NCI-H345 treated with DMSO at 0.1 percent for 48 hours (cell line): ENCODE measurements around the gene LSP1.
A peak's percentile ranks its signal among the peaks of the same experiment; 100 is the strongest.

ENCODE experiments used
- DNase-seq: peaks from one replicate; lab custom pipeline; 2025; ENCODE audit not compliant: unreplicated experiment; lab: John Stamatoyannopoulos, UW

Gene LSP1

DNA sequence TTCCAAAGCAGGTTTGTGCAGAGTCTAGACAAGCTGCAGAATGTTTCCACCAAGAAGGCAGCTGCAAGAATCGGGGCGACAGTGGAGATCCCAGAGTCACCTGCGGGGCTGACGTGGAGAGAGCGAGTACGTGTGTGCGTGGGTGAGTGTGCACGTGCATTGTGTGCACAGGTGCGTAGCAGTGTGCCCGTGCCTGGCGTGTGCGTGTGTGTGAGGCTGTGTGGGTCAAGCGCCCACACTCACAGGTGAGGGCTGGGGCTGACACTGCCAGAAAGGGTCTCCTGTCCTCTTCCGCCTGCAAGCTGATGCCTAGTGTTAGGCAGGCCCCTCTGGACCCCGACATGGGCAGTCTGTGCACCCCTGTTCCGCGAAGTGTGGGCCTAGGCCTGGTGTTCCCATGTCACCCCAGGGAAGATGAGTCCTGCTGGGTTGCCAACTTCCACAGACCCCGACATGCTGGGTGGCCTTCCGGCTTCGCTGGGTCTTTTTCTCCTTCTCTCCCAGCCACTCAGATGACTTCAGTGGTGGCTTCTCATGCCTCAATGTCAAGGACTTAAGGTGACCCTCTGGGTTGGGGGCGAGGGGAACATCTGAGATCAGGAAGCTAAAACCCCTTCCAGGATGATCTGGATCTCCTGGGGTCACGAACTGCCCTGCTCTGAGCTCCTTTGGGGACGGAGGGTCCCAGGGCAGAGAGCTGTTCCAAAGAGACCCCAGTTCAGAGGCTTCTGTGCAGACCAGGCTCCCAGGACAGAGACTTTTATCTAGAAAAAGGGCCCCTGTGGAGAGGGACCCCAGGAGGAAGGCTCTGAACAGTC is 28.5 kb upstream of the LSP1 start:
- no peak for DNase-seq

DNA sequence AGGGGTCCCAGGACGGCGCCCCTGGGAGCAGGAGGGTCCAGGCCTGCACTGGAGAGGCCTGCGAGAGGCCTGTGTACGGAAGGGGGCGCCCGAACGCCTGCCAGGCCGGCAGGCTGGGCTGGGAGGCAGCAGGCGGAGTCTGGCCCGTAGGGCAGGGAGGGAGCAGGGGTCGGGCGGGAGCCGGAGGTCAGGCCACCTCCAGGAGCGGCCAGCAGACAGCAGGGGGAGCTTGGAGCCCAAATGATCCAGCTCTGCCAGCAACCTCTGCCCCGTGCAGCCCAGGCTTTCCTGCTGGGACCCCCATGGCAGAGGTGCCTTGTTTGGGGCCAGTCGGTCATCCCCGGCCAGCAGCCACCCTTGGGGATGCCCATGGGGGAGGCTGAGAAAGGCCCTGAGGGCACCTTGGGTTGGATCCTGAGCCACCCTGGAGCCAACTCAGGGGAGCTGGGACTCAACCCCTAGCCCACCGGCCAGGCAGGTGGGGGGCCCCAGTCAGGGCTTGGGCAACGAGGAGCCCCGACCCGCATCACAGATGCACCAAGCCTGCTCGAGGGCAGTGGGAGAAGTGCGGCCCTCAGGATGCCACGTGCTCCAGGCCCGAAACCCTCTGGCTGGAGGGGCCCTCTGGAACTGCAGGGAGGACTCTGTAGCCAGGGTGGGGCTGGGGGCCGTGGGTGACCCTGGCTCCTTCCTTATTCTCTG is 27.7 kb upstream of the LSP1 start:
- DNase-seq = no peak

DNA sequence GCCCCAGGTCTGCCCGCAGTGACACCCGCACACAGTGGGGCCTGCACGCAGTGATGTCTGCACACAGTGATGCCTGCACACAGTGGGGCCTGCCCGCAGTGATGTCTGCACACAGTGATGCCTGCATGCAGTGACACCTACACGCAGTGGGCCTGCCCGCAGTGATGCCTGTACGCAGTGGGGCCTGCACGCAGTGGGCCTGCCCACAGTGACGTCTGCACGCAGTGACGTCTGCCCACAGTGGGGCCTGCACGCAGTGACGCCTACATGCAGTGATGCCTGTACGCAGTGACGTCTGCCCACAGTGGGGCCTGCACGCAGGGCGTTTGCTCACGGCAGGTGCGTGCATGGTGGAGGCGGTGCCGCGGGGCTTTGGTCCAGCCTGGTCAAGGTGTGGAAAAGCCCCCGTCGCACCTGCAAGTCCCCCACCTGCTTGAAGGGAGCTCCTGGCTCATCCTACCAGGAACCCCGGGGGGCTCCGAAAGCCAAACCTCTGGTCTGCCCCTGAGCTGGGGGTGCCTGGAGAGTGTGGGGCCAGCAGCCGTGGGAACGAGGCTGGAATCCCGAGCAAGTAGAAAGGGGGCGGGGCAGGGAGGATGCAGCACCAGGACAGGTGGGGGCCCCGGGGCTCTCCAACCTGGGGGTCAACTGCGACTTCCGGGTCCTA is 27.0 kb upstream of the LSP1 start:
- no peak for DNase-seq

DNA sequence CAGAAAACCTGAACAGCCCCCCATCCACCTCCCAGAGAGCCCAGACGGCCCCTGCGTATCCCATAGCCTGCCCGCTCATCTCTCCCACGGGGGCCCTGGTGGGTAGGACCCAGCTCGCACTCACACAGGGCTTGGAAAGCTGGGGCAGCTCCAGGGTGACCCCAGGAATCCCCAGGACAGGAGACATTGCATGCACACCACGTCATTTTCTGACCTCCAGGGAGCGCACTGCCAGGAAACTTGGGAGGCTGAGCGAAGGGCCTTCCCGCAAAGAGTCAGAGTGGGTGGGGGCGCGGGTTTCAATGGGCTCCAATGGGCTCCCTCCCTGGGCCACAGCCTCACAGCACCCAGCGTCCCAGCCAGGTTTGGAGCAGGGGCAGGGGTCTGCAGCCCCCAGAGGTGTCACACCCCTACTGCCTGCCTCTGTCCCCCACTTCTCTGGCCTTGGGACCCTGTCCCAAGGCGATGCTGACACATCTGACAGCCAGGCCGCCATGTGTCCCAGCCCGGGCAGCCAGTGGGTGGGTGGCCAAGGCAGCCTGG is 26.3 kb upstream of the LSP1 start:
- DNase-seq = no peak

DNA sequence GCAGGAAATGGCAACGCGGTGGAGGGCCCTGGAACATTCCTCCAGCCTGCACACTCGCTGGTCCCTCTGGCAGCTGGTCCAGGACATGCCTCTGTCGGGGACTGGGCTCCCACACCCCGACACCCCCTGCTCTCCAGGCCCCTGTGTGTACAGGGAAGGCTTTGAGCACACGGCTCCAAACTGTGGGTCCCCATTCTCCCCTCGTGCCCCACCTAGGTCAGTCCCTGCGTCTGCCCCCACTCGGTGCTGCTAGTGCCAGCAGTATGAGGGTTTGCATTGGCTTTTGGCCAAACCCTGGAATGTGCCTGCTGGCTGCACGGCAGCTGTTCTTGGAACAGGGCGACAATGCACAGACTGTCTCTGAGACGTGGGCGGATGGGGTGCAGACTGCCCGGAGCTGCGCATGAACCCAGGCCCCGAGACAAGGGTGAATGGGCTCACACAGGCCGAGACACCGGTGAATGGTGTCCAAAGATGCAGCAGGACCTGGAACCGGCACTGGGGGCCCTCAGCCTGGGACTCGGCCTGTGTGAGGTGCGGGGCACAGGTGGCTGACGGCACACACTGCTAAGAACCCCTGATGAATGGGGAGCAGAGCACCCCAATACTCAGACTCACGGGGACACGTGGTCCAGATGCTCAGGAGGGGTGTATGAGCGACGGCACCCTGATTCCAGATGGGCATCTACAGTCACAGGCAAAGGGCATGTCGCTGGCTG is 25.6 kb upstream of the LSP1 start:
- peak; percentile 77 for DNase-seq

DNA sequence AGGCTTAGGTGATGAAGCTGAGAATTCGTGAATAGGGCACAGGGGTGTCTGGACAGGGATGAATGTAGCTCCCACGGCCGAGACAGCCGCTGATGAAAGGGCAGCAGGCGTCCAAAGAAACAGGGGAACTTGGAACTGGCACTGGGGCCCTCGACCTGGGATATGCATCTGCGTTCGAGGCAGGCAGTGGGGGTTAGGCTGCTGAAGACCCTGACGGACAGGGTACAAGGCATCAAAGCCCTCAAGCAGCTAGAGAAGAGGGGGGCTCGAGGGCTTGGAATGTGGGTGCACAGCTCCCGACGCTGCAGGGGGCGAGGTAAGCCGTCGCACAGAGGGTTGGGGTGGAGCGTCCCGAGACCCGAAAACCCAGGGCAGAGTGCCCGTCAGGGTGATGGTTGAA is 25.0 kb upstream of the LSP1 start:
- no peak for DNase-seq

DNA sequence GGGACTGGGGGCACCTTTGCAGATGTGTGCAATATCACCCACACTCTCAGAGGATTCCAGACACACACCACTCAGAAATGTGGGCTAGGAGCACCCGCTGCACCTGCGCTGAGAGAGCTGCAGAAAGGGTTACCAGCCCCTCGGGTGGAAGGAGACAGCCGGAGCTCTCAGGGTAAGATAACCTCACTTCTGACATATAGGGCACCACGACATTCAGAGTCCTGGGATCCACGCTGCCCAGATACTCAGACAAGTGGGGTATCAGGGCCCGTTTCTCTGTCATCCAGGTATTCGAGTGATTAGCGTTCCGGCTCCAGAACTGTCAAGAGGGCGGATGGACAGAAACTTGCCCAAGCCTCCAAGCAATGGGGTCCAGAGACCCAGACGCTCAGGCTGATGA is 24.3 kb upstream of the LSP1 start:
- no peak for DNase-seq

DNA sequence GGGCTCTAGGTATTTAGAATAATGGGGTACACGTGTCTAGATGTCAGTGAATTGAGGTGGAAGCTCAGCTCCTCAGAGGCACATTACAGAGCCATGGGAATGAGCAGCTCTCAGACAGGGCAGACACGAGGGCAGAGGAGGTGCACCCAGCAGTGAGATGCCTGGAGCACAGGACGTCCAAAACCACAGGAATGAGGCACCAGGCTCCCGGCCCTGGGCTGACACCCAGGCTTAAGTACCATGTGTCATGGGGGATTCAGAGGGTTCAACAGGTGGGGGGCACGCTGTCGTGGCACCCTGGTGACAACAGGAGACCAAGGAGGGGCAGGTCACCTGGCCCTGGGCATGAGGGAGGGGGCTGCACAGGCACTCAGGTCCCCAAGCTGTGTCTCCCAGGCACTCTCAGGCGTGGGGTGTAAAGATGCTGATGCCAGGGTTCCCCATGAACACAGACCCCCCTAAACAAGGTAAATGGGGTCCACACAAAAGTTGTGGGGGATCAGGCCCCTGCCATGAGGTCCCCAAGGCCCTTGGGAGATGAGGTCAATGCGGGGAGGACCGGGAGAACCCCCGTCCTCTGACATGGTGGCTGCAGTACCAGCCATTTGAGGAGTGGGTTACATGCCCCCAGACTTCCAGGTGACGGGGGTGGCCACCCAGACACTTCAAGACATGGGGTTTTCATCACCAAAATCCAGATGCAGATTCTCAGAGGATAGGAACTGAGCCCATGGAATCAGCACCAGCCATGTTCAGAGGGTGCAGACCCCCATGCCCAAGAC is 23.7 kb upstream of the LSP1 start:
- DNase-seq = no peak

DNA sequence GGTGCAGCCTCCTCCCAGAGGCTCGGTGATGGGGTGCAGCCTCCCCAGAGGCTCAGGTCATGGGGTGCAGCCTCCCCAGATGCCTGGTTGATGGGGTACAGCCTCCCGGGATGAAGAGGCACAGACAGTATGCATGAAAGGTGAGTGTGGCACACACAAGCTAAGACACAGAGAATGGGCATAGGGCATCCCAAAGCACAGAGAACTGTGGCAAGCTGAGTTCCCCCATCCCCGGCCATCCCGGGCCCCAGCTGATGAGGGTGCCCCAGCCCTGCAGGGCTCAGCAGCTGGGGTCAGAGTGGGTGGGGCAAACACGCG is 22.9 kb upstream of the LSP1 start:
- no peak for DNase-seq

DNA sequence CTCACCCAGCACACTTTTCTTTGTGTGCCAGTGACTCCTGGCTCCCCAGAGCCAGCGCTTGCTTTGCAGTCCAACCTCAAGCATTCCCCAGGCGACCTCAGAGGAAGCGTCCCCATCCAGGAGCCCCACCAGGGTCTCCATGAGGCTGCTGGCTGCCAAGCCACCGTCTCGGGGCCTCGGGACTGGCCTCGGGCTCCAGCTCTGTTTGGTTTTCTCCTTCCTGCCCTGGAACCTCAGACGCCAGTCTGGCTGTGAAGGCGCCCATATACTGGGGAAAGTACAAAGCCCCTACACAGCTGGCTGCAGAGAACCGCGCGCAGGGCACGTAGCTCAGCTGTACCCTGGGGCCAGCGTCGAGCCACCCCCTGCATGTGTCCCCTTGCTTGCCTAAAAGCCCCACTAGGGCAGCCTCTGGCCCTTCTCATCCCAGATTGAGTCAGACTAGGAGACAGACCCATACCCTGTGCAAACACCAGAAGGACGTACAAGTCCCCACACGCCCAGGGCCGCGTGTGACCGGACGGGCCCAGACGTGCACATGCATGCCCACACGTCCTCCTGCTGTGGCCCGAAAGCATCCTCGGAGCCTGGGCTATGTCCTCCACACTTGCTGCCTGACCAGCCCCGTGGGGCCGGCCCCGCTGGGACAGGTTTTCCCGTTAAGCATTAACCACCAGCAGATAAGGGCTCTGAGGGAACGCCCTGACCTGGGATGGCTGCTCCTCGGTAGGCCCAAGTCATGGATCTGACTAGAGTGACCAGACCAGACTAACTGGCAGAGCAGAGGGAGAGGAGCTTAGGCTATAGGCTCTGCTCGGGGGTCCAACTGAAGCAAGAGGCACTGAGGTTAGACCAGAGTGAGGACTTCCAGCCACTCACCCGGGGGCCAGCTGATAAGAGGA is 22.3 kb upstream of the LSP1 start:
- no peak for DNase-seq

DNA sequence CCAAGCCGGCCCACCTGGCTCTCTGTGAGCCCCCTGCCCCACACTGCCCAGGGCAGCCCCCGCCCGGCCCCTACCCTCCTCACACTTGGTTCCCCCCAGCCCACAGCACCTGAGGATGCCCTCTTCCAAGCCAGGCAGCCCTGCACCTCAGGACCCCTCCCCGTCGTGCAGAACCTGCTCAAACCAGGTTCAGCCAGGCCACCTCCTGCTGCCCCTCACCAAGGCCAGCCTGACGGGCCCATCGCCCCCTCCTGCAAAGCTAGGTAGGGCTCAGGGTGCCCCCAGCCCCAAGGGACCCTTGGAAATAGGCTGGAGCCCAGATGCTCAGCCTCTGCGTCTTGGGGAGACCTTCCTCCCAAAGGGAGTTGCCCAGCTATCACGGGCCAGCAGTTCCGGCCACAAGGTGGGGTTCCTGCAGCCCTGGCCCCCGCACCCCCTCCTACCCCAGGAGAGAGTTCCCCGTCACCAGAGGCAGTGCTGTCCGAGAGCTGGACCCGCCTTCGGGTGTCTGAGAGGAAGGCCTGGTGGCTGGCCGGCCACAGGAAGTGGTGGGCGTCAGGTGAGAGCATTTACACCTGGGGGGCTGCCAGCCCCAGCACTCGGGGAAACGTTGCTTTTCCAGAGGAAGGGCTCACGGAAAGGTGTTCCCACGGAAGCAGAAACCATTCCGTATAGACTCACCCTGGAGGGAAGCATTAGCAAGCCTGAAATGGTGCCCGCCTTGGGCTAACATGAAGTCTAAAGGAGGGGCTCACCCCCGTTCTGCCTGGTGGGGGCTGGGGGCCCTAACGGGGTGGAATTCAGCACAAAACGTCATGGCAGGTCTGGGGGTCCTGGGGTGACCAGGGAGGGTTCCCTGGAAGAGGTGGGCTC is 21.3 kb upstream of the LSP1 start:
- no peak for DNase-seq

DNA sequence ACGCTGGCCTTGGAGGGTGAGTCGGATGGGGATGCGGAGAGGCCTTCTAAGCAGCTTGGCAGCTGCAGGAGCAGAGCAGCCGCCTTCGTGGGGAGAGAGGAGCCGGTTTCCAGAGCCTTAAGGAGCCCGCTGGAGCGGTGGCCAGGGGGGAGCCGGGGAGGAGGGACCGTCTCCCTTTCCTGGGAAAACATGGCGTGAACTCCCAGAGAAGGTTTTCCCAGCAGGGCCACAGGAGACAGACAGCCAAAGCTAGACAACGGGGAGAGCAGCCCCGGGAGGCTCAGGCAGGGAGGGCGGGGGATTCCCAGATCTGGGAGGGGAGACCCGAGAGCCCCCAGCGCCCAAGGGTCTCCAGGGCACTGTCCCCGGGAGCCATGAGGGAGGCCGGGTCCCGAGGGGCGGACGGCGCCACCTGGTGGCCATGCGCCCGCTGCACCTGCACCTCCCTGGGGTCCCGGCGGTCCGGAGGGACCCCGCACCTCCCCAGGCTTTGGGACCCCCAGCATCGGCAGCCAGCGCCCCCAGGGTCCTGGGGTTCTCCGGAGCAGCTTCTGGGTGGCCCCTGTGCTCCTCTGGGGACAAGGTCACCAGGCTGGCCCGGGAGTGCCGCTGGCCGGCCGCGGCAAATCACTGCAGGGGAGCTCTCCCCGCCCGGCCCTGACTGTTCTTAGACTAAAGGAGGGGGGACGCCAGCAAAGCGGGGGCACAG is 20.5 kb upstream of the LSP1 start:
- DNase-seq = no peak

DNA sequence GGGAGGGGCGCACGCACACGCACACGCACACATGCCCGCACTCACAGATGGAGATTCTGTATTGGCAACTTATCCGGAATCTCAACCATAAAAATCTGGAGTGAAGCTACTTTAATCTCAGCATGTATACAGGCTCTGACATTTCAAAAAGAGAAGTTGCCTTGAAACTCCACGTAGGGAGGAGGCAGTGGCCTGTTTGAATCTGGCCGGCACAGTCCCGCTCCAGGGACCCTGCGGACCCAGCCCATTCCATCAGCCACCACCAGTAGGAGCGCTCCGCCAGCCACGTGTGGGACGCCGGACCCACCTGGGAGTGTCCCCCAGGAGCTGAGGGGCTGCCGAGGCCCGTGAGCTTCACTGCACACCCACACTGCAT is 20.0 kb upstream of the LSP1 start:
- no peak for DNase-seq

DNA sequence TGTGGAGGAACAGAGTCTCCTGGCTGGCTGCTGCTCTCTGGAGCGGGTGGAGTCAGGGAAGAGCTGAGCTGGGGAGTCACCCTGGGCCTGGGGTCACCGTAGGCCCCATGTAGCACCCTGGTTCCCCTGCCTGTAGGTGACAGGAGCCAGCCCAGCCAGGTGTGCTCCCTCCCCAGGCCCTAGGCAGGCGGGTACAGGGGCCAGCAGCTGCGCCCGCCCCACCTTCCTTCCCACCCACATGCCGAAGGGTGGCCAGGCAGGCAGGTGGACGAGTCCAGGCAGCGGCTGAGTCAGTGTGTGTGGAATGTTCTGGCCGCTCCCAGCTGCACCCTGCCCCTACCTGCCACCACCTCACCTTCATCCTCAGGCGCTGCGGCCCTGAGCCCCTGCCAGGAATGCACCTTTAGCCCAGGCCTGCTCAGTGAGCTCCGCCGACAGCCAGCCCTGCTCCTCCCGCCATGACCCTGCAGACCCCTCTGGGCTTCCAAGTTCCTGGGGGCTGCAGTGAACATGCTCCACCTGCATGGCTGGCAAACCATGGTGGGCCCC is 18.7 kb upstream of the LSP1 start:
- no peak for DNase-seq

DNA sequence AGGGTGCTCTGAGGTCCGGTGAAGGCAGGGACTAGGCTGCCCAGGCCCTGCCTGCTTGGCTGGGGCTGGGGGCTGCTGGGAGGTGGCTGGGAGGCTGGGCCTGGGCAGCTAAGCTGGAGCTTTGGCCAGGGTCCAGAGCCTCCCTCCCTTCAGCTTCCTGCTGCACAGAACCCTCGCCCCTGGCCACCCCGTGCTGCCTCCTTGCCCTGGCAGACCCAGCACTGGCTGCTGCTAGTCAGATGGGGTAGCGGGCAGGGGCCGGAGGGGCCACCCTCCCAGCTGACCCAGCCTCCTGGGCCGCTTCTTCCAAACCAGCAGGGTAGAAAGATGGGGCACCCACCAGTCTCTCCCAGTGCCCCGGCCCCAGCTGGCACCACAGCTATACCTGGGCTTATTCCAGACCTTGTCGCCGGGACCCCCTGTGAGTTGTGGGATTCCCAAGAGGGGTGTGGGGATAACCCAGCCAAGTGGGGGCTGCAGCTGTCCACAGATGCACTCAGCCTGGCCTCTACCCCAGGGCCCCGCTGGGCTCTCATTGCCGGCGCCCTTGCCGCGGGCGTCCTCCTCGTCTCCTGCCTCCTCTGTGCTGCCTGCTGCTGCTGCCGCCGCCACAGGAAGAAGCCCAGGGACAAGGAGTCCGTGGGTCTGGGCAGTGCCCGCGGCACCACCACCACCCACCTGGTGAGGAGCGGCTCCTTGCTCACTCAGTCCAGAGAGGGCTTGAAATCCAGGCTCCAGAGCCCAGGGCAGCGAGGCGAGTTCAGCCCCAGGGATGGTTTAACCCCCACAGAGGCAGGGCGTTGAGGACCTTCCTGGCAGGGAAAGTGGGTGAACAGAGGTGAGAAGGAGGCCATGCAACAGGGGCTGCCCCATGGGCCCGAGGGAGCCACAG is 17.9 kb upstream of the LSP1 start, which contains the start of gene SYT8:
SYT8 (plus strand) TSS at position 212 of the 892 bp plus-strand sequence; CDS start at position 328, 116 bp downstream.
- no peak for DNase-seq

DNA sequence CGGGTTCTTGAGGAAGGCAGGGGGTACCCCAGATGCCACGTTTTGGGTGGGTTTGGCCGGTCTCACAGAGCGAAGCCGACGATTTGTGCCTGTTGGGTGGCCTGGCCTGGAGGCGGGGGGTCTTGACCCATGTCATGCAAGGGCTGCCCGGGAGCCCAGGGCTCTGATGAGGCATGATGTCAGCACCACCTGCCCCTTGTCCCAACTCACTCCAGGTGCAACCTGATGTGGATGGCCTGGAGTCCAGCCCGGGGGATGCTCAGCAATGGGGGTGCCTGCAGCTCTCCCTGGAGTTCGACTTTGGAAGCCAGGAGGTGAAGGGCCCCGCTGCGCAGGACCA is 17.2 kb upstream of the LSP1 start:
- no peak for DNase-seq
